ENCODE results near the gene ATP2A2.
A peak's percentile ranks its signal among the peaks of the same experiment; 100 is the strongest.
"Not testable (repeated sequence)": the region's sequence is repeated elsewhere in the genome, so short reads cannot be mapped to it uniquely, and the experiment has no call there.

Gene ATP2A2

GRCh38 chr12:110343736-110344555, 62.9 kb downstream of the ATP2A2 start:
- DNase-seq (ENCODE audit: low read depth) = no peak

- no peak for DNase-seq (ENCODE audit: low read depth)
Measured at GRCh38 chr12:110344657-110345056, 63.6 kb downstream of the ATP2A2 start.

DNA sequence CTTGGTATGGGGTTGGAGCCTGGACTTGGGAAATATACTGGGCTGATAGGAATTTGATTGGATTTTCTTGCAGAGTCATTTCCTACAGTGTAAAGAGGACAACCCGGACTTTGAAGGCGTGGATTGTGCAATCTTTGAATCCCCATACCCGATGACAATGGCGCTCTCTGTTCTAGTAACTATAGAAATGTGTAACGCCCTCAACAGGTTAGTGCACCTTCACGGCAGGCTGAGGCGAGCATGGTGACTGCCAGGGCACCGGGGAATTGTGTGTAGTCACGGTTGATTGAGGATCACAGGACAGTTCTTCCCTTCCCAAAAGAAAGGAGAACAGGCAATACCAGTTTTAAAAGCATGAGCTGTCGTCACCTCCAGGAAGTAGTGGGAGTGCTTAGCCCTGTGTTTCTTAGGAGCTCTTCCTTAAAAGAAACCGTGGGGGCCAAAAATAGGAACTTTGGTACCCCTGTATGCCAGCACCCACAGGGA, 64.2 kb downstream of the ATP2A2 start:
- no peak for DNase-seq (ENCODE audit: low read depth)

DNA sequence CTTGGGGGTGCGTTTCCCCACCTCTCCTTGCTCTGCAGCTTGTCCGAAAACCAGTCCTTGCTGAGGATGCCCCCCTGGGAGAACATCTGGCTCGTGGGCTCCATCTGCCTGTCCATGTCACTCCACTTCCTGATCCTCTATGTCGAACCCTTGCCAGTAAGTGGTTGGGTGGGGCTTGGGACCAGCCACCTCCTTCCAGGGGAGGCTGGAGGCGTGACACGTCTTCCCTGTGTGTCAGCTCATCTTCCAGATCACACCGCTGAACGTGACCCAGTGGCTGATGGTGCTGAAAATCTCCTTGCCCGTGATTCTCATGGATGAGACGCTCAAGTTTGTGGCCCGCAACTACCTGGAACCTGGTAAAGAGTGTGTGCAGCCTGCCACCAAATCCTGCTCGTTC, 64.9 kb downstream of the ATP2A2 start:
- no peak for DNase-seq (ENCODE audit: low read depth)

GRCh38 chr12:110347767-110348166, 66.7 kb downstream of the ATP2A2 start:
- no peak for DNase-seq (ENCODE audit: low read depth)

- no peak for DNase-seq (ENCODE audit: low read depth)
Measured at GRCh38 chr12:110348431-110349059, 67.5 kb downstream of the ATP2A2 start.

GRCh38 chr12:110349096-110349495, 68.0 kb downstream of the ATP2A2 start:
- DNase-seq (ENCODE audit: low read depth) = no peak

DNA sequence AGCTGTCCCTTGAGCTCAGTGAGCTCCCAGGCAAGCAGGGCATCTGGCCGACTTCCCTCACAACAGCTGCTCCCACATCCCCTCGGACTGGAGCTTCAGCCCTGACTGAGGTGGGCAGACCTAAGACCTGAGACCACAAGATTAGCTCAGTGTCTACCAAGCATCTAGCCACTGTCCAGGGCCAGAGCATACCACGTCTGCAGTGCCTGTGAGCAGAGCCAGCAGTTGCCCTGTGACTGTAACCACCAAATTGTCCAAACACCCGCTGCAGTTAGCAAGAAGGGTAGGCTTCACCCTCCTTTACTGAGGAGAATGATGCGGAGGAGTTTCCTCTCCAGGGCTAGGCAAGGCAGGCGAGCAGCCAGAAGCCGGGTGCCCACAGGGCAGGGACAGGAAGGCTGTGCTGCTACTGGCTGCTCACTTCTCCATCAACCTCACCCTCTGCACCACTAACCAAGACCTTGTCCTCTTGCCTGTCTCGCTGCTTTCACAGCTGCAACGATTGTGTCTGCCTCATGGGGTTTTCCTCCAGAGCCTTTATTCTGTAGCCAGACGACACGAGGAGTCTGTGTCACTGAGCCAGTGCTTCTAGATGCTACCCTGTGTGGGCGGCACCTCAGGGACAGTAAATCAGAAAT, 68.6 kb downstream of the ATP2A2 start:
- peak; percentile 48 for DNase-seq (ENCODE audit: low read depth)

GRCh38 chr12:110351119-110351518, 70.1 kb downstream of the ATP2A2 start:
- DNase-seq (ENCODE audit: low read depth) = no peak

DNA sequence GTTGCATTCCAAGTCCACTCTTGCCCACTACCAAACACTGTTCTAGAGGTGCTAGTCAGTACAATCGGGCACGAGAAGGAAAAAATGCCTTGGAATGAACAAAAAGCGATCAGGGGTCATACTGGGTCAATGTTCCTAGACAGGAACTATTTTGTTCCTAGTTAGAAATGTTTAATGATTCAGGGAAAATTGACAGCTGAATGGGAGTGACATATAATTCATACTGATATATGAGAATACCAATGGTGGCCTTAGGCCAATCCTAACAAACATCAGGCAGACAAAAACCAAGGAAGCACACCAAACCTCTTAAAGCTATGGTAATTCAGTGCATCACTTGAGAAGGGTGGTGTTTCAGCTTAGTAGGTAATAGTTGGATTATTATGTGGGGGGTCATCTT, 71.4 kb downstream of the ATP2A2 start:
- no peak for DNase-seq (ENCODE audit: low read depth)

- DNase-seq (ENCODE audit: low read depth) = no peak
Measured at GRCh38 chr12:110353211-110353965, 72.3 kb downstream of the ATP2A2 start.

- DNase-seq (ENCODE audit: low read depth) = no peak
Measured at GRCh38 chr12:110354172-110354780, 73.2 kb downstream of the ATP2A2 start.

DNA sequence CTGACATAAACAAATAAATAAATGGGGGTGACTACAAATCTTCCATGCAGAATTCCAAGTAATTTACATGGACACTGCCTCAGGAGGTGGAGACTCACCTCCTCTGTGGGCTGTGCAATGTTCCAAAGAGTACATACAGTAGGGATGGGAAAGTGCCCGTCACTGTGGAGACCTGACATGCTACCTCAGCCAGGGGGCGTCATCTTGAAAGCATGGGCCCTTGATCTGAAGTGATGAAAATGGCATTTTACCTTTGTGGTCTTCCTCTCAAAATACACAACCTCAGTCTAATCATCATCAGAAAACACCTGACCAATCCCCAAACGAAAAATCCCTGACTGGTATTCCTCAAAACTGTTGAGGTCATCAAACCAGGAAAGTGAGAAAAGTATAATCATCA, 74.0 kb downstream of the ATP2A2 start:
- DNase-seq (ENCODE audit: low read depth) = no peak

DNA sequence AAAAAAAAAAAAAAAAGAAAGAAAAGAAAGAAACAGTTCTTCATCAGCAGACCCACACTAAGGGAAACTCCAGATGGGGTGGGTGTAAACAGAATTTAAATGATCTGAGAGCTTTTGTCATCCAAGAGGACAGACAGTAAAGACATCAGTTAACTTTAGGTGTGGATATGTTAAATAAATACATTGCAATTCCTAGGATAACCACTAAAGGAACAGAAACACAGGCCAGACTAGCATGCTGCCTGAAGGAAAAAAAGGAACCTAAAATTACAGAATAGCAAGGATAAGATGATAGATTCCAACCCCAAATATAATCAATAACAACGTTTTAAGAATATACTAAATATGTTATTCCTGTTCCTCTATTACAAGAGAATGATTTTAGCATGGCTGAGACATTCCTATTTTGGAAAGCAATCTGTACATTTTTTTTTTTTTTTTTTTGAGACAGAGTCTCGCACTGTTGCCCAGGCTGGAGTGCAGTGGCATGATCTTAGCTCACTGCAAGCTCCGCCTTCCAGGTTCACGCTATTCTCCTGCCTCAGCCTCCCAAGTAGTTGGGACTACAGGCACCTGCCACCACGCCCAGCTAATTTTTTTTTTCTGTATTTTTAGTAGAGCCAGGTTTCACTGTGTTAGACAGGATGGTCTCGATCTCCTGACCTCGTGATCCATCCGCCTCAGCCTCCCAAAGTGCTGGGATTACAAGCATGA, 77.5 kb downstream of the ATP2A2 start:
- DNase-seq (ENCODE audit: low read depth) = not testable (repeated sequence)

GRCh38 chr12:110361216-110361615, 80.2 kb downstream of the ATP2A2 start:
- DNase-seq (ENCODE audit: low read depth) = no peak

- DNase-seq (ENCODE audit: low read depth) = no peak
Measured at GRCh38 chr12:110365489-110366320, 84.7 kb downstream of the ATP2A2 start.

- no peak for DNase-seq (ENCODE audit: low read depth)
Measured at GRCh38 chr12:110366321-110367142, 85.5 kb downstream of the ATP2A2 start.

- no peak for DNase-seq (ENCODE audit: low read depth)
Measured at GRCh38 chr12:110367181-110367864, 86.3 kb downstream of the ATP2A2 start.

DNA sequence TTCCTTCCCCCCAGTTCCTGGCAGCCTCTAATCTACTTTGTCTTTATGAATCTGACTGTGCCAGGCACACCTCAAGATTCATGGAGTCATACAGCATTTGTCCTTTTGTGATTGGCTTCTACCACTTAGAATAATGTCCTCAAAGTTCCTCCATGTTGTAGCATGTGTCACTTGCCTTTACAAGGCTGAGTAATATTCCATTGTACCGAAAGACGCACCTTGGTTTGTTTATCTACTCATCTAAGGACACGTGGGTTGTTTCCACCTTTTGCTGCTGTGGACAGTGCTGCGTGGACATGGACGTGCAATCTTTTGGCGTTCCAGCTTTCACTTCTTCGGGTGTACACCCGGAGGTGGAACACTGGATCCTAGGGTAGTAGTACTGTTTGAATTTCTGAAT, 88.9 kb downstream of the ATP2A2 start:
- no peak for DNase-seq (ENCODE audit: low read depth)
